ENCODE measurements around the gene SYNJ2. TPM values are rescaled to one million over a fixed set of nuclear protein-coding genes. Genes with fewer than 3 reads are reported as not detected.

SYNJ2 gene
- polyA plus RNA-seq, 6 donors from 2014 or later, result 2.4 to 9.5 (median 4.7) TPM

DNA sequence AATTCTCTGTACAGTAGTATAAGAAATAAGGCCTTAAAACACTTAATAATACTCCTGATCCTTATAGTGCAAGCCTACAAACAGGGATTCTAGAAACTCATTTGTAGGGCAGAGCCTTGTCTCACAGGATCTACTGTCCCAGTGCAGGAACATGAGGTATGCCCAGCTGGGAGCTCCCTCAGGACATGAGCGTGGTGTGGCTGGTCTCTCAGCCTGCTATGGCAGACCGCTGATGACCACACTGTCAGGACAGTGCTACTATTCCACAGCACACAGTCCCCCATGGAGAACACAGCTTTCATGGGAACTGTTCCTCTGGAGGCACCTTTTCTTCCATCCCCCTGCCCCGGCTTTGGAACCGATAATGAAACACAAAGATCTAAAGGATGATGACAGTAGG, 133.4 kb downstream of the SYNJ2 start:
- no peaks in the 10 kb centered on the region for H3K4me1 Mint-ChIP-seq
- H3K27me3 Mint-ChIP-seq, result no peaks in the 10 kb centered on the region
- ATAC-seq (ENCODE audit: low read depth in 2 of 2) (no peak), DNase-seq (no peak)
- no peaks in the 10 kb centered on the region for H3K9me3 Mint-ChIP-seq
- no peak overlapping the region for H3K4me3 Mint-ChIP-seq
- H3K36me3 Mint-ChIP-seq, result peaks cover 0 to 22% of the 10 kb centered on the region in 2 donors
- no peak overlapping the region for H3K27ac Mint-ChIP-seq

DNA sequence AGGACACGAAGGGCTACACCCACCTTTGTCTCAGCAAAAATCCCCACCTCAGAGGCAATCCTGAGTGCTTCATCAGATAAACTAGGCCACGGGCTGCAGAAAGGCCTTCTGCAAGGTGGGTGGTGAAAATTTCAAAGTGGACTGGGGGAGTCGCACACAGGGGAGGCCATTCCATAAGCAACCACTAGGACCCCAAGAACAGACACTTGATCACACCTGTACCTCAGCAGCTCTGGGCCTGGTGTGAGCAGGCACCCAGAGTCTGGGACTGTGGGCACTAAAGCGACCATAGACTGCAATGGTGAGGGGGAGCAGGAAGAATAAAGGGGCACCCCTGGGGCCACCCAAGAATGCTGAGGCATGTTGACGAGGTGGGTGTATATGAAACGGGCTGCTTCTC, 133.8 kb downstream of the SYNJ2 start:
- DNase-seq (no peak), ATAC-seq (ENCODE audit: low read depth in 2 of 2) (no peak)
- no peak overlapping the region for H3K4me3 Mint-ChIP-seq
- H3K27me3 Mint-ChIP-seq, result no peaks in the 10 kb centered on the region
- peak overlapping the region in 1 of 6 donors; percentile 1 for H3K27ac Mint-ChIP-seq
- H3K36me3 Mint-ChIP-seq, result peaks cover 0 to 22% of the 10 kb centered on the region in 2 donors
- H3K9me3 Mint-ChIP-seq, result no peaks in the 10 kb centered on the region
- H3K4me1 Mint-ChIP-seq, result no peaks in the 10 kb centered on the region

DNA sequence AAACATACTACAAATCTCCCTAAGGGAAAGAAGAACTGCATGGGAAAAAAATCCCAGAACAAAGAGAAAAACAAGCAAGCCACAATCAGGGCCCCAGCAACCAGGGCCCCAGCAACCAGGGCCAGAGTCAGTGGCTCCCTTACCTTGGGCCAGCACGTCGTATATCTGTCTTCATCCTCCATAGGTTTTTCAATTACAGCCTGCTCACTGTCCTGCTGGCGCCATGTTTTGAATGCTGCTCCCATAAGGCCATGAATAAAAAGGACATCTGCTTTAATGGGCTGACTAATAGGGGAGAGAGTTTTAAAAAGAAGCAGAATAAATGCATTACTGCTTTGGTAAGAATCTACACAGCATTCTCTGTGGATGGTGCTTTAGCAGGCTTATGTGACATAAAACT, 137.2 kb downstream of the SYNJ2 start:
- H3K9me3 Mint-ChIP-seq, result no peaks in the 10 kb centered on the region
- peaks cover 7 to 11% of the 10 kb centered on the region in 2 donors for H3K36me3 Mint-ChIP-seq
- DNase-seq (no peak), ATAC-seq (ENCODE audit: low read depth in 2 of 2) (no peak)
- no peaks in the 10 kb centered on the region for H3K27me3 Mint-ChIP-seq
- no peaks in the 10 kb centered on the region for H3K4me1 Mint-ChIP-seq
- H3K27ac Mint-ChIP-seq, result no peak overlapping the region
- H3K4me3 Mint-ChIP-seq, result no peak overlapping the region

DNA sequence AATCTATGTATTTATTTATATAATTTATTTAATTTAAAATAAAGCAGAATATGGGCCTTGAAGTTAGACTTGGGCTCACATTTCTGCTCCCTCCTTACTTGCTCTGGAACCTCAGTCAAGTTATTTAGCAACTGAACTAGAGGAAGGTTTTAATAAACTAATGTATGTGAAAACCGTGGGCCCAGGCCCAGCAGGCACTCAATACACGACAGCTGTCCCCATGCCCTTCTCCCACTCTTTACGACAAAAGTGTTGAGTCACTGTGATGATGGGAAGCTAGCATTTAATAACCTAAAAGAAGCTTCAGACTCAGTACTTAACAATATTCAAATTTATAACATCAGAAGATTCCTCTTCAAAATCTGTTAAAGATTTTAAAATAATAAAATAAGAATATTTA, 139.7 kb downstream of the SYNJ2 start:
- H3K36me3 Mint-ChIP-seq, result peaks cover 9 to 12% of the 10 kb centered on the region in 2 donors
- H3K4me1 Mint-ChIP-seq, result no peaks in the 10 kb centered on the region
- H3K27ac Mint-ChIP-seq, result no peak overlapping the region
- no peak overlapping the region for H3K4me3 Mint-ChIP-seq
- ATAC-seq (ENCODE audit: low read depth in 2 of 2) (no peak), DNase-seq (no peak)
- H3K9me3 Mint-ChIP-seq, result no peaks in the 10 kb centered on the region
- no peaks in the 10 kb centered on the region for H3K27me3 Mint-ChIP-seq

DNA sequence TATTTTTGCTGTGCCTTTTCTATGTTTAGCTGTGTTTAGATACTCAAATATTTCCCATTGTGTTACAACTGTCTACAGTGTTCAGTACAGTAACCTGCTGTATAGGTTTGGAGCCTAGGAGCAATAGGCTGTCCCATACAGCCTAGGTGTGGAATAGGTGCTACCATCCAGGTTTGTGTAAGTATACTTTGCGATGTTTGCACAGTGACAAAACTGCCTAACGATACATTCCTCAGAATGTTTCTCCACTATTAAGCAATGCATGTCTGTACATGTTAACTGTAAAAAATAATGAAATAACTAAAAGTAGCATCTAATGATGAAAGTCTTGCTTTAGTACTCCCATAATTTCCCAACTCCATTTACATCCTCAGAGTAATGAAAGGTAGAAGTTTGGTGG, 140.4 kb downstream of the SYNJ2 start:
- DNase-seq (no peak), ATAC-seq (ENCODE audit: low read depth in 2 of 2) (no peak)
- Mint-ChIP-seq H3K4me3 (no peak overlapping the region), H3K4me1 (no peaks in the 10 kb centered on the region), H3K36me3 (peaks cover 9 to 12% of the 10 kb centered on the region in 2 donors), H3K9me3 (no peaks in the 10 kb centered on the region), H3K27me3 (no peaks in the 10 kb centered on the region), H3K27ac (no peak overlapping the region)

DNA sequence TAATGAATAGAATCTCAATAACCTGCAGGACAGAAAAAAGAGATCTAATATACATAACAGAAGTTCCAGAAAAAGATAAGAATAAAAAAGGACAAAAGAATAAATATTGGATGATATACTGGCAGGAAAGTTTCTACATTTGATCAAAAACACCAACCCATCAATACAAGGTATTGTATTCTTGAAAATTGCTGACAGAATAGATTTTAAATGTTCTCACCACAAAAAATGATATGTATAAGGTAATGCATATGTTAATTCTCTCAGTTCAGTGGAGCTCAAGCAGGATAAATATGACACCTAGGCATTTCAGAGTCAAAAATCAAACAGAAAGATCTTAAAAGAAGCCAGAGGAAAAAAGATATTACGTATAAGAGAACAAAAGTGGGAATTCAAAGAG, 142.6 kb downstream of the SYNJ2 start:
- ATAC-seq (ENCODE audit: low read depth in 2 of 2), result no peak
- H3K27me3 Mint-ChIP-seq, result no peaks in the 10 kb centered on the region
- no peak overlapping the region for H3K4me3 Mint-ChIP-seq
- peaks cover 7 to 9% of the 10 kb centered on the region in 2 donors for H3K36me3 Mint-ChIP-seq
- H3K27ac Mint-ChIP-seq, result no peak overlapping the region
- H3K4me1 Mint-ChIP-seq, result no peaks in the 10 kb centered on the region
- no peak for DNase-seq
- no peaks in the 10 kb centered on the region for H3K9me3 Mint-ChIP-seq

DNA sequence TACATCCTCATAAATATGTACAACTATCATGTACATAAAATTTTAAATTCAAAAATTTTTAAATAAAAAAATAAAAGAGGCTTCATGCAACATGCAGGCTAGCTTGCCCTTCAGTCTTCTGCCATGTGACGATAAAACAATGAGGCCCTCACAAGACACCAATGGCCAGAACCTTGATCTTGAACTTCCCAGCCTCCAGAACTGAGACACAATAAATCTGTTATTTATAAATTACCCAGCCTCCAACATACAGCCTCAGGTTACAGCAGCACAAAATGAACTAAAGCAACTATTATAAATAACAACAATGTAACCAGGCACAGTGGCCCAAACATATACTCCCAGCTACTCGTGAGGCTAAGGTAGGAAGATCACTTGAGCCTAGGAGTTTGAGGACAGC, 143.6 kb downstream of the SYNJ2 start:
- Mint-ChIP-seq H3K36me3 (peaks cover 7 to 9% of the 10 kb centered on the region in 2 donors), H3K4me3 (no peak overlapping the region), H3K27me3 (no peaks in the 10 kb centered on the region), H3K27ac (no peak overlapping the region), H3K4me1 (no peaks in the 10 kb centered on the region), H3K9me3 (no peaks in the 10 kb centered on the region)
- no peak for ATAC-seq (ENCODE audit: low read depth in 2 of 2)
- DNase-seq, result no peak

DNA sequence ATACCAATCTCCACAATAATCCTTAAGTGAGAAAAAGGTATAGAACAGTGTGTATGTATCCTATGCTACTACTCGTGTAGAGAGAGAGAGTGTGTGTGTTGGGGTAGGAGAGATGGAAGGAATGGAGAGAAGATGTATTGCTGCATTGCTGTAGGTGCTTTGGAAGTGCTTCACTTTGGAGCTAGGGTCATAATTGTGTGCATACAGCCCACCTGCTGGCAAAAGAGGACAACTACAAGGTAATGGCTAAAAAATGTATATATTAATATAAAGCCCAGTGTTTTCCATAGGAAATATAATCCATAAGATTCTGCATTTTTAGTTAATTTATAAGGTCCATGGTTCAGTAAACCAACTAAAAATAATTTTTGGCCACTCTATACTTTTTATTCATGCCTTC, 150.3 kb downstream of the SYNJ2 start:
- DNase-seq, result no peak
- ATAC-seq (ENCODE audit: low read depth in 2 of 2), result no peak
- H3K9me3 Mint-ChIP-seq, result no peaks in the 10 kb centered on the region
- no peak overlapping the region for H3K4me3 Mint-ChIP-seq
- H3K4me1 Mint-ChIP-seq, result no peaks in the 10 kb centered on the region
- H3K27me3 Mint-ChIP-seq, result no peaks in the 10 kb centered on the region
- H3K36me3 Mint-ChIP-seq, result no peaks in the 10 kb centered on the region
- no peak overlapping the region for H3K27ac Mint-ChIP-seq

DNA sequence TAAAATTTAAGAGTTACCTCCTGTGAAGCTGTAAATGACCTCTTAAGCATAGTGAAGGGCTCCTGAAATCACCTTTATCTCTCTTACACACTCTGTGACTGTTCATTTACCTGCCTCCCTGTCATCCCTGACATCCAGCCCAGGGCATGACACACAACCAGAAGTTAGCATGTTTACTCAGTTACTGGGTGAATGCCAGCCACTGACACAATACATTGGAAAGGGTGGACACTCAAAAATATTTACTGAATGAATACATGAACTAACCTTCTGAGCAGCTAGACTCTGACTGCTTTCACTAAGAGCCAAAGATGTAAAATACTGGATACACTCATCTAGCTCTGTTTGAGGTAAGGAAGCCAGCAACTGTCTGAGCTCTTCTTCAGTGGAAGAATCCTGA, 161.1 kb downstream of the SYNJ2 start:
- H3K27me3 Mint-ChIP-seq, result no peaks in the 10 kb centered on the region
- no peak for ATAC-seq (ENCODE audit: low read depth in 2 of 2)
- peaks cover 0 to 2% (median 0%) of the 10 kb centered on the region in 3 donors for H3K4me1 Mint-ChIP-seq
- peaks cover 12 to 28% of the 10 kb centered on the region in 2 donors for H3K36me3 Mint-ChIP-seq
- H3K9me3 Mint-ChIP-seq, result peaks cover 0 to 2% (median 0%) of the 10 kb centered on the region in 7 donors
- no peak overlapping the region for H3K27ac Mint-ChIP-seq
- no peak for DNase-seq
- no peak overlapping the region for H3K4me3 Mint-ChIP-seq

DNA sequence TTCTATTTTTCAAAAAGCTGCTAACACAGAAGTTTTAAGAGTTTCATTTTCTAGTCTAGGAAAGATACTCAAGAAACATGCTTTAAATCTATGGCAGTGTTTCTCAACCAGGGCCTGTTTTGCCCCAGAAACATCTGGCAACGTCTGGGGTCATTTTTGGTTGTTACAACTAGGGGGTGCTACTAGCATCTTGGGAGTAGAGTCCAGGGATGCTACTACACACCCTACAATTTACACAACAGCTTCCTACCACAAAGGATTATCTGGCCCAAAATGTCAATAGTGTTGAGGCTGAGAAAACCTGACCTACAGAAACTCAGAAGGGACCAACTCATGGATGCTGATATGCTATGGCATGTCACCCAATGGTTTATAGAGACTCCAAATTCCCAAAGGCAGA, 162.0 kb downstream of the SYNJ2 start:
- Mint-ChIP-seq H3K27ac (no peak overlapping the region), H3K4me3 (no peak overlapping the region), H3K4me1 (peaks cover 0 to 2% (median 0%) of the 10 kb centered on the region in 3 donors), H3K36me3 (peaks cover 12 to 32% of the 10 kb centered on the region in 2 donors), H3K27me3 (no peaks in the 10 kb centered on the region), H3K9me3 (peaks cover 0 to 2% (median 0%) of the 10 kb centered on the region in 7 donors)
- DNase-seq (no peak), ATAC-seq (ENCODE audit: low read depth in 2 of 2) (no peak)

Other genes with a start within 250 kb of the SYNJ2 start
- 10 to 100 TPM; 19.7 to 28.3 (median 25.7) TPM for gene SNX9, start 158.6 kb upstream of the SYNJ2 start, polyA plus RNA-seq (ENCODE audit: low read depth in 6 of 6)
- gene SERAC1, start 186.4 kb downstream of the SYNJ2 start, polyA plus RNA-seq (ENCODE audit: low read depth in 6 of 6), result 1 to 10 TPM in 4 of 6 donors, under 1 TPM in 1, not detected in 1; 0.99 to 2.3 (median 2.2) TPM
- 10 to 100 TPM; 17.9 to 27.4 (median 20.4) TPM for gene GTF2H5, start 186.5 kb downstream of the SYNJ2 start, polyA plus RNA-seq (ENCODE audit: low read depth in 6 of 6)

Measured in naive B cell (primary cell).